ENCODE data around the gene LDB1. TPM values are rescaled to one million over a fixed set of nuclear protein-coding genes. Genes with fewer than 3 reads are reported as not detected.

Gene LDB1
- polyA plus RNA-seq, 12 donors = 60.2 to 147 (median 78.2) TPM; not detected in 1

DNA sequence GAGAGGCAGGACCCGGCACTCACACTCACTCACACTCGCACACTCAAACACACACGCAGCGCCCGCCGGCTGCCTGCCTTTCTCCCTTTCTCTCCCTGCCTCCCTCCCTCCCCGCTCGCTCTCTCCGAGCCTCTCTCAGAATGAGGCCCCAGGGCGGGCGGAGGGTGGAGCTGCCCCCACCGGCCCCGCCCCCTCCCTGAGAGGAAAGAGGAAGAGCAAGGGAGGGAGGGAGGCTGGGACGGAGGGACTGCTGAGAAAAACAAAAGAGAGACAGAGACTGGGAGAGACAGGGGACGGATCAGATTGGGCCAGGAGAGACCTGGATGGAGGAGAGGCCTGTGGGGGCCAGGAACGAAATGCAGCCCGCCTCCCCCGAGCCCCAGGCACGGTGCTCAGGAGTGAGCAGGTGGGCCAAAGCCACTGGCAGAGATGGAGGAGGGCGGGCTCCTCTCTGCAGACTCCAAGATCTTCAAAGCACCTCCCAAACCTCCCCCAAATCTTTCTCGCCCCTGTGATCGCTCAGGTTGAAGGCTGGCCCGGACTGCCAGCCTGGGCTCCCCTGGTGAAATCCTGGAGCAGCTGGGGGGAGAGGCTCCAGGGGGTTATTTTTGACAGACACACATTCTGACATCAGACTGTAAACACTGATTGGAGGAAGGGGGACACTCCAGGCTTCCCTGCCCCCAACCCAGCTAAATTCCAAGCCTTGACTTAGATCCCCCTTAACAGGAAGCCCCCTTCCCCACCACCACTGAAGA lies 5.1 kb downstream of the LDB1 start:
- peak; percentile 91 for DNase-seq

DNA sequence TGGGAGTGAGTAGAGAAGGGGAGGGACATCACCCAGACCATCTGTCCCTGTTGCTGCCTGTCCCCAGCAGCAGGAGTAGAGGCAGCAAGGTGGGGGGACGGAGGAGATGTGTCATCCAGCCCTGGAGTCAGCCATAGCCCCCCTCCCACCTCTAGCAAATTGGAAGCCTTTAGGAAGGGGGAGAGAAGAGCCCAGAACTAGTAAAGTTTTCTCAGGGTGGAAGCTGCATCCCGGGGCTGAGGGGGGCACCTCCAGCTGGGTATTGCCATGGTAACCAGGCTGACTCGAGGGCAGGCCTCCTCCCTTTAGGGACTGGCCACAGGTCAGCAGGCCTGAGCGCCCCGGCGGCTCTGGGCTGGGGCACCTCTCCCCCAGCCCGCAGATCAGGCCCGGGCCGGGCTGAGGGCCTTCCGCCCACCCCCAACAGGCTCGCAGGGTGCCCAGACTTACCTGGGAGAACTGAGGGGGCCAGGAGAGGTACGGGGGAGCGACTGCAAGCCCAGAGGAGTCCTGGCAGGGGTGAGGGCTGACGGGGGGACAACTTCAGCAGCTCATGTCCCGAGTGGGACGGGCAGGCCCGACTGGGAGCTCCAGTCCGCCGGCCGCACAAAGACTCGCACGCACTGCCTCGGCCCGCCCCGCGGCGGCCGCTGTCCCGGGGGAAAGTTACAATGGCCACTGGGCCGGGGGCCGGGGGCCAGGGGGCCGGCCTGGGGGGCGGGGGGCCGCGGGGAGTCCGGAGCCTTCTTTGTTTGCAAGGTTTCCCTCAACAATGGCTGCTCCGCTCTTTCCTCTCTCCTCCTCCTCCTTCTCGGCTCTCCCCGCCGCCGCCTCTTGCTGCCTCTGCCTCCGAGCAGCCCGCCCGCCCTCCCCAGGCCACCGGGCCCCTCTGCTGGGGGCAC lies 6.0 kb downstream of the LDB1 start:
- DNase-seq = peak; percentile 22

DNA sequence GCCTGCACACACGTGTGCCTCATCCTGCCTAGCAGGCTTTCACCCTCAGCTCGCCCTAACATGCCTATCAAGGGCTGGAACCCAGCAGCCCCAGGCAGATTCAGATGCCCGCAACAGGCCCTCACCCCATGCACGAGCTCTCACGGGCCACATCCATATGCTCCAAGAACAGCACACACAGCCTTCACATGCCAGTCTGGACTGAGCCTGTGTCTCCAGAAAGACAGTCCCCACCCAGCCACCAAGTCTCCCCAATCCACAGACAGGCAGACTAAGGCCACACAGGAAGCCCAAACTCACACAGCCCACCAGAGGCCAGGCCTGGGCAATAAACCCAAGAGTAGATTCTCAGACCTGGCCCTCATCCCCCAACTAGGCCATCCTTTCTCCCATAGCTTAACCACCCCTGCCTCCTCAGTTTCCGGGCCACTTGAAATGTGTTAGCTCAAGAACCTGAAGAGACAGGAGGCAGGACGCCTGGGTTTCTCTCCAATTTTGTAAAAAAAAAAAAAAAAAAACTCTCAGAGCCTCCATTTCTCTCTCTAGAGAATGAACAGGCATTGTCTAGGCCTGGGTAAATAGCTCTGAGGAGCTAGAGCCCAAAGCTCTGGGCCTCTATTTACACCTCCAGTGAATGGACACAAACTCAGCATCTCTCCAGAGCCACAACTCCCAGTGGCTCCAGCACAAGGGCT lies 6.8 kb downstream of the LDB1 start:
- no peak for DNase-seq

DNA sequence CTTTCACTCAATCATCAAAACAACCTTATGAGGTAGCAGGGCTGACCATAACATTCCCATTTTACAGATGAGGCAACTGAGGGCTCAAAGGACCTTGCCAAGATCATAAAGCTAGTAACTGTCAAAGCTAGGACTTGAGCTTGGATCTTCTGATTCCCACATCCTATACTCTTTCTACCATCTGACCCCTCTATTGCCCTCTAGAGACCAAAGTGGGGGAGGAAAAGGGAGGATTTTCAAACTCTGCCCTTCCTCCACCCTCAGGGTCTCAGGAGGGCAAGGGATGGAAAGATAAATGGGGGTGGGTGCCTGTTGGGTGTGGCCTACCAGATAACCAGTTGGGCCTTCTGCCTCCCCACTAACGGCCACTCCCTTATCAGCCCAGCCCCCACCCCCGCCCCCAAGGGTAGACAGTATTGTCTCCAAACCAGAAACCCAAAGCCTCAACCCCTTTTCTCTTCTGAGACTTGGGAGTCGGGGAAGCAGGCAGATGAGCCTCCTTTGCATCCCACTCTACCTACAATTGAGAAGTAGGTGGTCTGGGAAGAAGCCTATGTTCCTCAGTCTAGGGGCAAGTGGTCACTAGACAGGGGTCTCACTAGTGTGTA lies 7.9 kb downstream of the LDB1 start:
- no peak for DNase-seq

DNA sequence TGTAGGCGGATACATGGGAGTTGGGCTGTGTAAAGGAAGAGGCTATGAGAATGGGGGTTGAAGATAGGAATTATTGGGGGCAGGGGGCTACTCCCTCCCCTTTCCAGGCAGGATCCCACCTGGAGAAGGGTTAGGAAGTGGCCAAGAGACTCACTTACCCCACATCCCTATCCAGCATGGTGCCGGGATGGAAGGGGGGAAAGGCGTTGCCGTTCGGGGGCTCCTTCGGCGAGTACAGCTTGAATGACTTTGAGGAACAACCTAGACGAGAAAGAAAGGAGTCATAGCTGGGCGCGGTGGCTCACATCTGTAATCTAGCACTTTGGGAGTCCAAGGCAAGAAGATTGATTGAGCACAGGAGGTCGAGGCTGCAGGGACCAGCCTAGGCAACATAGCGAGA lies 8.9 kb downstream of the LDB1 start:
- DNase-seq = no peak

DNA sequence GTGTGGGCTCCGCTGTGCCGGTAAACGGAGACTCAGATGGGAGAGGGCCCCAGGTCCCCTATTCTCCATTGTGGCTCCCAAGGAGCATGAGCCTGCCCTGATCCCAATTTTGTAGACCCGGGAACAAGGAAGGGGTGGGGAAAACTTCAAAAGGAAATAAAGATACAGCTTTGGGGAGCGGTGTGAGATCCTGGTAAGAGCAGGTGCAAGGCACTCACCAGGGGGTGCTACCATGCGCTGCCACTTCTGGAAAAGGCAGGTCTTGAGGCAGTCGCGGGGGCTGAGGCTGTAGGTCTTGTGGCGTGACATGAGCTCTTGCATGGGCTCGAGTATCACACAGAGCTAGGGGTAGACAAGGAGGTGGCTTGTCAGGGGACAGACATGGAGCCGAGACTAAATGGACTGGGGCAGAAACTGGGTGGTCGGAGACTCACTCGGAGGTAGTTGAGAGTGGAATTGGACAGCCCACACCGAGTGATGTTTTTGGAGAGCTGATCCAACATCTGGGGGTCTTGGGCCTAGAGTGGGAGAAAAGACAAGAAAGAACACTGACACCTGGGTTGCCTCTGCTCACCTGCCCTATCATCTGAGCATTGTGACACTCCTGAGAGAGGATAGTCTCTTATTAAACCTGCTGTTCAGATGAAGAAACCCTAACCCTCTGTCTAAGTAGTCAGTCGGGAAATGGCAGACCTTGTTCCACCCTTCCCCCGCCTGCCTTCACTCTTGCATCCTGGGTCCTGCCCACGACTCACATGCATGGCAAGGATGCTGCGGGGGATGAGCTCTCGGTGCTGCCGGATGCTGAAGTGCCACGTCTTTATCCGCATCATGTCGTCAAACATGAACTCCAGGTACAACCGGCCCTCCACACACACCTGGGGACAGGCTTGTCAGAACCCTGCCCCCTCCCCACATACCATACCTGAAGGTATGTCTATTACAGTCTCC lies 10.7 kb downstream of the LDB1 start:
- no peak for DNase-seq

DNA sequence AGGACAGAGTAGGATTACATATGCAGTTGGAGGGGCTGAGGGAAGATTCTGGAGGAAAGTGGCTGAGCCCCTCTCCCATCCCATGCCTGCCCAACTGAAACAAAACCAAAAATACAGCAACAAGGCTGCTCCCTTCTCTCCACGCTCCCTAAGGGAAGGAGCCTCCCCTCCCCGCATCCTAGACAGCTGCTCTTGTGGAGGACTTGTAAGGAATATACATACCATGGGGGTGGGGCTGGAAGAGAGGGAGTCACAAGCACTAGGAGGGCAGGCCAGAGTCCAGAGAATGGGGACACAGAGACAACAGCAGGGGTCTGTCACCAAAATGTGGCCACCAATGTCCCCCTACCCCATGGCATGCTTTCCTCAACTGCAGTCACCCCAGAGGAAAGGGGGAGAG lies 13.2 kb downstream of the LDB1 start:
- DNase-seq = no peak

DNA sequence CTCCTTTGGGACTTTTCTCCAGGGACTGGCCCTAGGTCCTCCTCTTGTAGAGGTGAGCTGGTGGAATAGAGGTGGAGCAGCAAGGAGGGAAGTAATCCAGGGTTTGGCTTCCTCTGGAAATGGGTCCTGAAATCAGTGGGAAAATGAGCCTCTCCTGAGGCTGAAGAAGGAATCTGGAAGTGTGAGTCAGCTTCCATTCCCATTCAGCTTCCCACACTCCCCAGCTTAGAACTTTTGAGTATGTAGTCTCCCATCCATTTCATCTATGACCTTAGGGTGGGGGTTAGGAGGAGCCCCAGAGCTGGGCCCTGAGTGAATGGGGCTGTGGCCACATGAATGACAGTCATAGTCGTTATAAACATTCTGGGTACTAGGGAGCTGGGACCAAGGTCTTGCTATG lies 17.7 kb downstream of the LDB1 start:
- no peak for DNase-seq

DNA sequence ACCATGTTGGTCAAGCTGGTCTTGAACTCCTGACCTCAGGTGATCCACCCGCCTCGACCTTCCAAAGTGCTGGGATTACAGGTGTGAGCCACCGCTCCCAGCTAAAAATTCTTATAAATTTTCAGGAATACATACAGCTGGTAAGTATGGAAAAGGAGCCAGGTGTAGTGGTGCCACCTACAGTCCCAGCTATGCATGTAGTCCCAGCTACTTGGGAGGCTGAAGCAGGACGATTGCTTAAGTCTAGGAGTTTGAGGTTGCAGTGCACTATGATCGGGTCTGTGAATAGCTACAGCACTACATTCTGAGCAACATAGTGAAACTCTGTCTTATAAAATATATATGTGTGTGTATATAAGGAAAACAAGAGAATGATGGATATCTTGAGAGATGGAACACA lies 19.0 kb downstream of the LDB1 start:
- DNase-seq = no peak

DNA sequence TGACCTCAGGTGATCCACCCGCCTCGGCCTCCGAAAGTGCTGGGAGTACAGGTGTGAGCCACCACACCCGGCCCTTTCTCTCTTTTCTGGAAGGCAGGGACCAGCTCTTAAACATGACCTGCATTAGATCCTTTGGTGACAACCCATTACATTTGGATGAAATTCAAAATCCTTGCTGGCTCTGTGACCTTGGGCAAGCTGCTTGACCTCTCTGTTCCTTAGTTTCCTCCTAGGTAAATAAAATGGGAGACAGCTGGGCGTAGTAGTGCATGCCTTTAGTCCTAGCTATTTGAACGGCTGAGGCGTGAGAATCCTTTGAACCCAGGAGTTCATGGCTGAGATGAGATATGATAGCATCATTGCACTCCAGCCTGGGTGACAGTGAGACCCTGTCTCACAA lies 23.7 kb downstream of the LDB1 start:
- DNase-seq = no peak

DNA sequence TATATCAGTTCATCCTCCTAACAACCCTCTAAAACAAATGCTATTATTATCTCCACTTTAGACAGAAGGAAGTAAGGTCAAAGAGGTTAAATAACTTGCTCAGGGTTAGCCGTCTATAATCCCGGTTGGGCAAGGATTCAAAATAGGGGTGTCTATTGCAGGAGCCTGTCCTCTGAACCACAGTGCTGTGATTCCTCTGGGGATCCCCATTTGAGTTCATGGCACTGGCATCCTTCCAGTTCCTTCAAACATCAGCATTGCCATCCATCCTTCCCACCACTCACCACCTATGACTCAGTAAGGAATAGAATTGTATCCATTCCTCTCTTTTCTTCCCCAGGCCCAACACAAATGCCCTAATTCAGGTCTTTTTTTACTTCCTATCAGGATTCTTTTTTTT lies 29.4 kb downstream of the LDB1 start:
- DNase-seq = no peak

DNA sequence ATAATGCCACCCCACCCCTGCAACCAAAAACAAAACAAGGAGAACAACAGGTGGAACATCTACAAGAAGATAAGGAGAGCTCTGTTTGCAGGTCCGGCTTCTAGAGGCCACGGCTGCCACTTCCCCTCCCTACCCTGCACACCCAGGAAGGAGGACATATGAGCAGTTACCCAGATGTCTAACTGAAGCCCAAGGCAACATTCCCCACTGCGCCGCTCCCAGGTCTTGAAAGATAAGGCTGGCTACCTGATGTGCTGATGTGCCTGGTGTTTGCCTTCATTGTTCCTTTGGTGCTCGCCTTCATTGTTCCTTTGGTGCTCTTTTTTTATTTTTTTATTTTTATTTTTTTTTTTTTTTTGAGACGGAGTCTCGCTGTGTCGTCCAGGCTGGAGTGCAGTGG lies 34.0 kb downstream of the LDB1 start:
- no peak for DNase-seq

DNA sequence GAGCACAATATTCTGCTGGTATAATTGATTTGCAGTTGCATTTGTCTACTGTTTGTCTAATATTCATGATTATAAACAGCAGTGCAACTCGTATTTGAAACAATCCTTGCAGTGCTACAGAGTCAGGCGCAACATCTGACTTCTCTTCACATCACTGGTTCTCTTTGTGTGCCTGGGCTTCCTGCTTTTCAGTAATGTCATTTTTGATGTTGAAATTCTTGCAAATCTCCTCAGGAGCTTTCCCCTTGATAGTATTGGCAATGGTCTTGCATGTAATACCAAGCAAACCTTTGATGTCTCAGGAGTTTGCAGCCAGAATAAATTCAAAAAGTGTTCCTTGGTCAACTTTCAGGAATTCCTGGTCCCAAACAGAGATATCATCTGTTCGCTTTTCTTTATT lies 34.8 kb downstream of the LDB1 start:
- DNase-seq = no peak

DNA sequence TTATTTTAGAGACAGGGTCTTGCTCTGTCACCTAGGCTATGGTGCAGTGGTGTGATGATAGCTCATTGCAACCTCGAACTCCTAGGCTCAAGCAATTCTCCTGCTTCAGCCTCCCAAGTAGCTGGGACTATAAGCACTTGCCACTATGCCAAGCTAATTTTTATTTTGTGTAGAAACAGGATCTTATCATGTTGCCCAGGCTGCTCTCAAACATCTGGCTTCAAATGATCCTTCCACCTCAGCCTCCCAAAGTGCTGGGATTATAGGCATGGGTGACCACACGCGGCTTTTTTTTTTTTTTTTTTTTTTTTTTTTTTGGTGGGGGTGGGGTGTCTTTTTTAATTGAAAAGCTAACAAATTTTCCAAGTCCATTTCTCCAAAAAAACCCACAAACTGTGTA lies 36.6 kb downstream of the LDB1 start:
- no peak for DNase-seq

DNA sequence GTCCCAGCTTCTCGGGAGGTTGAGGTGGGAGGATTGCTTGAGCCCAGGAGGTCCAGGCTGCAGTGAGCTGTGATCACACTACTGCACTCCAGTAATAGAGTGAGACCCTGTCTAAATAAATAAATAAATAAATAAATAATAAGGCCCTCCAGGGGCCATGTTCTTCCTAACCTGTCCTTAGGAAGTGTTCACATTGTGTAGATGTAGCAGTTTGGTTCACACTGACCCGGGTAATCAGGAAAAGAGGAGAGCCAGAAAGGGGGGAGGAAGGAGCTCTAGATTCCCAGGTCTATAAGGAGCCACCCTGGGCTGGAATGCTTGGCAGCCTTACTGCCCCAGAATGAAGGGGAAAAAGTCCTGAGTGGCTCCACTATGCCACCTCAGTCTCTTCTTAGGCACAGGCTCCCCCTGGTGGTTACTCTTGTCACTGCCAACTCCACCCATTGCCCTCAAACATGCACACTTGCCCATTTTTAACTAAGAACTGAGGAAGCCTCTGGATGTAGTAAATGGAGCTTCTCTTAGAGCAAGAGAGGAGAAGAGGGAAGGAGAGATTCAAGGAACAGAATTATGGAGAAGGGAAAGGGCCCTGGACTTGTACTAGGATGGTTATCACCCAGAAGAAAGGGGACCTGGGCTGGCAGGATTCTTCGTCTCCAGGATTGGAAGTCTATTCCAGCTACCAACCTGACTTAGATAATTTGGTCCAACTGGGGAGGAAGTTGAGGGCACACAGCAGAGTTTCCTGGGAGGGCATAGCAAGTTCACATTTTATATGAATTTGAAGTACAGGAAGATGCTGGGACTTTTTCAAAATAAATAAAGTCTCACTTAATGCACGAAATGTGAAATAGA lies 47.3 kb downstream of the LDB1 start:
- DNase-seq = peak; percentile 73

DNA sequence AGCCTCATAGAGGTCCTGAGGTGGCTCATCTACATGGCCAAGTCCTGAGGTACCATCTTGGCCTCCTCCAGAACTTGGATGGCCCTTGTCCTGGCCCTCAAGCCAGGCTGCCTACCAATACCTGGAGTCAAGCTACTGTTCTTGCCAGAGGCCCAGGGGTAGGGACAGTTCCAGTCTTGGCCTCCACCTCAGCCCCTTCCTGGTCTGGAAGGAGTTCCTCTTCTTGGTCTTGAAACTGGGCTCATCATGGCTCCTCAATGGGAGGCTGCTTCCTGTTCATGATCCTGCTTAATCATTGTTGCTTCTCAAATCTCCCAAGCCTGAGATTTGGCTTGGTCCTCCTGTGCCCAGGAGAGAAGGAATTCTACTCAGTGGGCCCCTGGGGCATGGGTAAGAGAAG lies 51.1 kb downstream of the LDB1 start:
- no peak for DNase-seq

DNA sequence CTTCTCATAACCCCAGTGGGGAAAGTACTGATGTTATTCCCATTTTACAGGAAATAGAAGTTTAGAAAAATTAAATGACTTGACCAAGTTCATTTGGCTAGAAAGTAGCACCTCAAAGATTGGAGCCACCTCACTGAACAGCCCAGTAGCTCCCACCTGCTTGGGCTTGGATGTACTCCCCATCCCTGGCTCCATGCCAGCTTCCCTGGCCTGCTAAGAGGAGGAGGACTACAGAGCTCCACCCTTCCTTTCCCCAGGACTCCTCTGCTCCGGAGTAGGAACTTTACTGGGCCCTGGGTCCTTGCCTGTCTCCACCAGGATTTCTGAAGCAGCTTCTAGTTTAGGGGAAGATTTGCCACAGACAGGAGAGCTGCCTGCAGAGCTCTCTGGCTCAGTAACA lies 52.0 kb downstream of the LDB1 start:
- DNase-seq = no peak

DNA sequence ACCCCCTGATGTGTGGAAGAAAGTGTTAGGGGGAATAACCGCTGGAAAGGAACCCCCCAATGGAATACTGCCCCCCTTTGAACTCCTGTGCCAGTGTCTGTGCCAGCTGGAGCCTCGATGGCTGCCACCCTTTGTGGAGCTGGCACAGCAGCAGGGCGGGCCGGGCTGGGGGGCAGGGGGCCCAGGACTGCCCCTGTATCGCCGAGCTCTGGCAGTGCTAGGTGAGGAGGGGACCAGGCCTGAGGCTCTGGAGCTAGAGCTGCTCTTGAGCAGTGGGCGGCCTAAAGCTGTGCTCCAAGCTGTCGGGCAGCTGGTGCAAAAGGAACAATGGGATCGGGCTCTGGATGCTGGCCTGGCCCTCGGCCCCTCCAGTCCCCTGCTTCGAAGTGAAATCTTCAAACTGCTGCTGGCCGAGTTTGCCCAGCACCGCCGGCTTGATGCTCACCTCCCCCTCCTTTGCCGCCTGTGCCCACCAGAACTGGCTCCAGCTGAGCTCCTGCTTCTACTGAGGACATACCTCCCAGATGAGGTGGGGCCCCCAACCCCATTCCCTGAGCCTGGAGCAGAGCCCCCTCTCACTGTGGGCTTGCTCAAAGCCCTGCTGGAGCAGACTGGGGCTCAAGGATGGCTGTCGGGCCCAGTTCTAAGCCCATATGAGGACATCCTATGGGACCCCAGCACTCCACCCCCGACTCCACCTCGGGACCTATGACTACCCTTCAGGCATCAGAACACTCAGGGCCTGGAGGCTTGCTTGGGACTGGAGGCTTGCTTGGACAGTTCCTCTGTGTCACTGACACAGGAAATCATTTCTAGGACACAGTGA lies 52.9 kb downstream of the LDB1 start:
- no peak for DNase-seq
